ENCODE measurements around the gene CD36.

Gene CD36

GRCh38 chr7:80686576-80686975, 48.1 kb downstream of the CD36 start:
- Histone ChIP-seq H4K20me1 (ENCODE audit: insufficient read depth, low read length) (no peaks in the 10 kb centered on the region), H3K9me3 (replicated peaks; ENCODE audit: insufficient read depth, low read length) (no peaks in the 10 kb centered on the region), H3K4me3 (ENCODE audit: low read length) (no peak overlapping the region), H3K27ac (ENCODE audit: low read length) (no peak overlapping the region), H3K27me3 (replicated peaks; ENCODE audit: insufficient read depth, low read length) (no peaks in the 10 kb centered on the region), H3K79me2 (ENCODE audit: low read length) (no peaks in the 10 kb centered on the region), H2AFZ (ENCODE audit: low read length) (no peak overlapping the region), H3K36me3 (replicated peaks; ENCODE audit: insufficient read depth, low read length) (no peaks in the 10 kb centered on the region), H3K9ac (ENCODE audit: low read length) (no peak overlapping the region), H3K9me2 (replicated peaks; ENCODE audit: insufficient read depth, low read length) (no peaks in the 10 kb centered on the region), H3K4me1 (ENCODE audit: low read length) (no peaks in the 10 kb centered on the region), H3F3A (ENCODE audit: insufficient read depth, low read length) (no peaks in the 10 kb centered on the region), H3K4me2 (ENCODE audit: low read depth, low read length) (no peak overlapping the region)
- TF ChIP-seq CTCF (IDR thresholded peaks at IDR 0.05; ENCODE audit: low read length) = no peak
- no peak for DNase-seq

DNA sequence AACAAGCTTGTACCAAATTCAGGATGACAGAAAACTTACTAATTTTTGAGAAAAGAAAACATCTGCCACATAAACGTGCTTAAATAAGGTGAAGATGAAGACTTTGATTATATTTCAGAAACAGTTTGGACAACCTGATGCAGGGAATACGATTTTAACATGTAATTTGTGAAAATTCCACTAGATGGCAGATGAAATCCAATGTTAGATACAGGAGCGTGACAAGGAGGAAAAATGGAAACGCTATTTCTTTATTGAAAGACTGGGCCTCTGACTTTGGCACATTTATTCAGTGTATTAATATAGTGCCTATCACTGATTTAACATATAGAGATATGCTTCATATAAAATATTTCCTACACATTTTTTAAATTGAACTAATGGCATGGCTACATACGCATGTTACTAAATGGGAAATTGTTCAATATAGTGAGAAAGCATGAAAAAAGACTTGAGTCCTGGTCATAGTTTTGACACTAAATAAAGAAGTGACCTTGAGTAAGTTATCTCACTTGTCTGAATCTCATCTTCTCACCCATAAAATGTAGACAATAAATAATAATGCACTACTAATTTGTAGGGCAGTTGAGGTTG, 60.7 kb downstream of the CD36 start:
- no peaks in the 10 kb centered on the region for H3F3A ChIP-seq (ENCODE audit: insufficient read depth, low read length)
- no peaks in the 10 kb centered on the region for H3K4me1 ChIP-seq (ENCODE audit: low read length)
- no peak overlapping the region for H2AFZ ChIP-seq (ENCODE audit: low read length)
- no peaks in the 10 kb centered on the region for H3K9me3 ChIP-seq (replicated peaks; ENCODE audit: insufficient read depth, low read length)
- H3K9ac ChIP-seq (ENCODE audit: low read length) = no peak overlapping the region
- no peak overlapping the region for H3K4me3 ChIP-seq (ENCODE audit: low read length)
- TF ChIP-seq CTCF (IDR thresholded peaks at IDR 0.05; ENCODE audit: low read length) (peak; percentile 67), EZH2phosphoT487 (IDR thresholded peaks at IDR 0.05; ENCODE audit: low read length) (no peak), EZH2 (optimal IDR thresholded peaks at IDR 0.05; ENCODE audit: low read depth, low read length) (no peak)
- H3K4me2 ChIP-seq (ENCODE audit: low read depth, low read length) = no peak overlapping the region
- no peaks in the 10 kb centered on the region for H3K36me3 ChIP-seq (replicated peaks; ENCODE audit: insufficient read depth, low read length)
- H3K79me2 ChIP-seq (ENCODE audit: low read length) = no peaks in the 10 kb centered on the region
- no peaks in the 10 kb centered on the region for H4K20me1 ChIP-seq (ENCODE audit: insufficient read depth, low read length)
- DNase-seq = peak; percentile 55
- no peak overlapping the region for H3K27ac ChIP-seq (ENCODE audit: low read length)
- H3K9me2 ChIP-seq (replicated peaks; ENCODE audit: insufficient read depth, low read length) = no peaks in the 10 kb centered on the region
- no peaks in the 10 kb centered on the region for H3K27me3 ChIP-seq (replicated peaks; ENCODE audit: insufficient read depth, low read length)

- Histone ChIP-seq H2AFZ (ENCODE audit: low read length) (no peak overlapping the region), H3F3A (ENCODE audit: insufficient read depth, low read length) (no peaks in the 10 kb centered on the region), H3K79me2 (ENCODE audit: low read length) (no peaks in the 10 kb centered on the region), H3K9me2 (replicated peaks; ENCODE audit: insufficient read depth, low read length) (no peaks in the 10 kb centered on the region), H3K9me3 (replicated peaks; ENCODE audit: insufficient read depth, low read length) (no peaks in the 10 kb centered on the region), H3K4me2 (ENCODE audit: low read depth, low read length) (no peak overlapping the region), H3K27me3 (replicated peaks; ENCODE audit: insufficient read depth, low read length) (no peaks in the 10 kb centered on the region), H3K36me3 (replicated peaks; ENCODE audit: insufficient read depth, low read length) (no peaks in the 10 kb centered on the region), H4K20me1 (ENCODE audit: insufficient read depth, low read length) (no peaks in the 10 kb centered on the region), H3K9ac (ENCODE audit: low read length) (no peak overlapping the region), H3K4me3 (ENCODE audit: low read length) (no peak overlapping the region), H3K27ac (ENCODE audit: low read length) (no peak overlapping the region), H3K4me1 (ENCODE audit: low read length) (no peaks in the 10 kb centered on the region)
- no peak for DNase-seq
- TF ChIP-seq EZH2phosphoT487 (IDR thresholded peaks at IDR 0.05; ENCODE audit: low read length) (no peak), CTCF (IDR thresholded peaks at IDR 0.05; ENCODE audit: low read length) (no peak), EZH2 (optimal IDR thresholded peaks at IDR 0.05; ENCODE audit: low read depth, low read length) (no peak)
These were observed 61.3 kb downstream of the CD36 start for GRCh38 chr7:80699721-80700256.

Measured in MM.1S (cell line).